HepG2 (cell line): ENCODE data around the gene ONECUT1. TPM values are rescaled to one million over a fixed set of nuclear protein-coding genes. Genes with fewer than 3 reads are reported as not detected.
A peak's percentile ranks its signal among the peaks of the same experiment; 100 is the strongest.

Experiments
- ATF2 ChIP-seq: sonication (generic); formaldehyde crosslinking; IDR thresholded peaks from 2 replicates; pipeline ENCODE4 v1.4.0; 2020; ENCODE audit warnings: missing genetic modification reagents
- FOSL1 ChIP-seq: sonication (generic); formaldehyde crosslinking; IDR thresholded peaks from 2 replicates; pipeline ENCODE4 v1.9.0; 2021; ENCODE audit warnings: missing genetic modification reagents, borderline replicate concordance
- HMG20A ChIP-seq: IDR thresholded peaks from 2 replicates; pipeline ENCODE4 v1.6.1; 2016; ENCODE audit warnings: borderline replicate concordance
- HNF4A ChIP-seq: sonication (generic); formaldehyde crosslinking; IDR thresholded peaks from 2 replicates; pipeline ENCODE4 v1.4.0; 2020; ENCODE audit warnings: missing genetic modification reagents
- KAT8 ChIP-seq: IDR thresholded peaks from 2 replicates; pipeline ENCODE4 v1.6.1; 2016; ENCODE audit warnings: missing genetic modification reagents, missing compliant biosample characterization
- MXI1 ChIP-seq: IDR thresholded peaks from 3 replicates; pipeline ENCODE4 v1.6.1; 2012; ENCODE audit warnings: low read depth, low read length, inconsistent platforms, borderline replicate concordance
- NCOR1 ChIP-seq: fragments of 200-600 bp; sonication (generic); IDR thresholded peaks from 2 replicates; pipeline ENCODE4 v1.7.0; 2017; ENCODE audit warnings: antibody characterized with exemption, low read length, borderline replicate concordance
- PHF20 ChIP-seq: sonication (generic); formaldehyde crosslinking; IDR thresholded peaks from 2 replicates; pipeline ENCODE4 v1.5.0; 2020; ENCODE audit warnings: mild to moderate bottlenecking, missing genetic modification reagents
- ZEB1 ChIP-seq: IDR thresholded peaks from 2 replicates; pipeline ENCODE4 v1.6.1; 2012; ENCODE audit warnings: mild to moderate bottlenecking, low read depth, inconsistent platforms; ENCODE audit not compliant: insufficient replicate concordance
- ZFP36 ChIP-seq: fragments of 150-350 bp; IDR thresholded peaks from 2 replicates; pipeline ENCODE4 v1.6.1; 2018; ENCODE audit warnings: borderline replicate concordance, low read length, low read depth; ENCODE audit not compliant: partially characterized antibody
- ZNF234 ChIP-seq: sonication (generic); formaldehyde crosslinking; conservative IDR thresholded peaks from 2 replicates; pipeline ENCODE4 v1.5.1; 2020; ENCODE audit warnings: mild to moderate bottlenecking, missing genetic modification reagents
- ZNF253 ChIP-seq: sonication (generic); formaldehyde crosslinking; IDR thresholded peaks from 2 replicates; pipeline ENCODE4 v1.8.0; 2022; ENCODE audit warnings: mild to moderate bottlenecking, missing genetic modification reagents, borderline replicate concordance
- ZNF33A ChIP-seq: sonication (generic); formaldehyde crosslinking; IDR thresholded peaks from 2 replicates; pipeline ENCODE4 v1.5.1; 2020; ENCODE audit warnings: missing genetic modification reagents, mild to moderate bottlenecking, moderate library complexity, borderline replicate concordance
- ZNF431 ChIP-seq: sonication (generic); formaldehyde crosslinking; IDR thresholded peaks from 2 replicates; pipeline ENCODE4 v1.9.0; 2022; ENCODE audit warnings: missing genetic modification reagents, low read depth, mild to moderate bottlenecking, borderline replicate concordance
- ZNF446 ChIP-seq: sonication (generic); formaldehyde crosslinking; IDR thresholded peaks from 2 replicates; pipeline ENCODE4 v1.5.0; 2020; ENCODE audit warnings: mild to moderate bottlenecking, missing genetic modification reagents
- ZNF496 ChIP-seq: sonication (generic); formaldehyde crosslinking; IDR thresholded peaks from 2 replicates; pipeline ENCODE4 v1.8.1; 2023; ENCODE audit warnings: mild to moderate bottlenecking, moderate library complexity, missing genetic modification reagents; ENCODE audit not compliant: insufficient replicate concordance
- ZNF564 ChIP-seq: sonication (generic); formaldehyde crosslinking; IDR thresholded peaks from 2 replicates; pipeline ENCODE4 v1.8.1; 2023; ENCODE audit warnings: mild to moderate bottlenecking, missing genetic modification reagents
- ZNF597 ChIP-seq: sonication (generic); formaldehyde crosslinking; IDR thresholded peaks from 2 replicates; pipeline ENCODE4 v1.5.0; 2020; ENCODE audit warnings: missing genetic modification reagents
- ZNF670 ChIP-seq: sonication (generic); formaldehyde crosslinking; IDR thresholded peaks from 2 replicates; pipeline ENCODE4 v1.8.0; 2022; ENCODE audit warnings: mild to moderate bottlenecking, missing genetic modification reagents, borderline replicate concordance
- ZNF703 ChIP-seq: sonication (generic); formaldehyde crosslinking; IDR thresholded peaks from 2 replicates; pipeline ENCODE4 v1.5.1; 2020; ENCODE audit warnings: missing genetic modification reagents, mild to moderate bottlenecking, moderate library complexity, borderline replicate concordance
- ZNF740 ChIP-seq: sonication (generic); formaldehyde crosslinking; IDR thresholded peaks from 2 replicates; pipeline ENCODE4 v1.4.0; 2020; ENCODE audit warnings: missing genetic modification reagents
- ZNF770 ChIP-seq: sonication (generic); formaldehyde crosslinking; IDR thresholded peaks from 2 replicates; pipeline ENCODE4 v1.5.0; 2020; ENCODE audit warnings: mild to moderate bottlenecking, missing genetic modification reagents
- ZNF772 ChIP-seq: sonication (generic); formaldehyde crosslinking; IDR thresholded peaks from 2 replicates; pipeline ENCODE4 v1.5.0; 2020; ENCODE audit warnings: mild to moderate bottlenecking, missing genetic modification reagents
- ZNF792 ChIP-seq: IDR thresholded peaks from 2 replicates; pipeline ENCODE4 v1.6.1; 2016
- polyA plus RNA-seq, 8 experiments: library from polyadenylated mRNA; depleted of rRNA in 3 of 8; stranded (reverse) in 7 of 8; unstranded in 1 of 8; fragments of >200 nt; fragmentation: Illumina TruSeq in 4 of 8; extraction: Trizol in 4 of 8; gene quantifications; 2 replicates each; pipeline versions ENCODE4 v1.2.1 to v1.2.3, GENCODE V29; 2011 to 2016; ENCODE audit warnings: low read depth in 4 of 8, missing spikeins in 1 of 8, mixed read lengths in 1 of 8; ENCODE audit not compliant: insufficient read depth in 1 of 8
- total RNA-seq, 5 experiments: library from RNA; depleted of rRNA; stranded (reverse); fragments of >200 nt; fragmentation: Illumina TruSeq; extraction: Trizol; gene quantifications; 2 replicates each; pipeline ENCODE4 v1.2.3, GENCODE V29; 2016; ENCODE audit warnings: low read depth in 1 of 5

The ONECUT1 gene
- total and polyA plus RNA-seq, 2 of the 13 experiments (the other 11 are each of a cell fraction or from before 2014, with no cell fraction given), result 3.5 to 9.1 TPM

- TF ChIP-seq ZNF597 (no peak), NCOR1 (no peak), ZNF496 (CRISPR knock-in tag) (no peak), ZFP36 (no peak), ZNF446 (CRISPR knock-in tag) (no peak), ZNF564 (CRISPR knock-in tag) (0 out of 2 replicates have a peak, but pooled peaks have one; percentile 76), ZNF740 (no peak; the same call in 1 of the 2 replicates), ZNF792 (CRISPR knock-in tag) (0 out of 2 replicates have a peak, but pooled peaks have one; percentile 16), HMG20A (no peak), HNF4A (CRISPR knock-in tag) (no peak), ZNF253 (CRISPR knock-in tag) (peak; percentile 53; the same call in 1 of the 2 replicates), PHF20 (CRISPR knock-in tag) (no peak), FOSL1 (CRISPR knock-in tag) (no peak), MXI1 (no peak), ZNF33A (CRISPR knock-in tag) (no peak), ZNF772 (peak; percentile 37; the same call in 1 of the 2 replicates), ZNF770 (CRISPR knock-in tag) (no peak), ZNF234 (CRISPR knock-in tag) (no peak), ZNF431 (CRISPR knock-in tag) (no peak), ATF2 (CRISPR knock-in tag) (no peak), ZEB1 (no peak), KAT8 (CRISPR knock-in tag) (peak; percentile 42; the same call in 1 of the 2 replicates), ZNF703 (CRISPR knock-in tag) (no peak), ZNF670 (no peak)
Measured at GRCh38 chr15:52790169-52790708, at the start of gene ONECUT1 (continued).
